Neural cell (in vitro differentiated cells): ENCODE data around the gene TRABD2A. TPM values are rescaled to one million over a fixed set of nuclear protein-coding genes. Genes with fewer than 3 reads are reported as not detected.

Experiments
- H2AFZ ChIP-seq: fragments of 200-600, 300-800 bp; sonication (generic), shearing (Covaris generic); 2 replicates; pipeline ENCODE4 v1.6.0; 2014; ENCODE audit warnings: low read depth, mild to moderate bottlenecking, antibody characterized with exemption, low read length, moderate library complexity
- H3F3A ChIP-seq: fragments of 200-600 bp; shearing (Covaris generic); 2 replicates; pipeline ENCODE4 v1.6.1; 2016; ENCODE audit warnings: mild to moderate bottlenecking, moderate library complexity, mixed read lengths, antibody characterized with exemption, low read length; ENCODE audit not compliant: insufficient read depth, poor library complexity, severe bottlenecking
- H3K27ac ChIP-seq: fragments of 200-600, 300-800 bp; sonication (generic), shearing (Covaris generic); 2 replicates; pipeline ENCODE4 v1.5.1; 2014; ENCODE audit warnings: mild to moderate bottlenecking, low read length, moderate library complexity
- H3K27me3 ChIP-seq: fragments of 300-800, 200-600 bp; sonication (generic), shearing (Covaris generic); 2 replicates; pipeline ENCODE4 v1.6.0; 2014; ENCODE audit warnings: mild to moderate bottlenecking, low read depth, low read length, moderate library complexity; ENCODE audit not compliant: insufficient read depth
- H3K36me3 ChIP-seq: fragments of 300-800, 200-600 bp; sonication (generic), shearing (Covaris generic); 2 replicates; pipeline ENCODE4 v1.5.1; 2014; ENCODE audit warnings: mild to moderate bottlenecking, antibody characterized with exemption, low read length, moderate library complexity; ENCODE audit not compliant: insufficient read depth
- H3K4me2 ChIP-seq: fragments of 300-800, 200-600 bp; sonication (generic), shearing (Covaris generic); 2 replicates; pipeline ENCODE4 v1.6.0; 2014; ENCODE audit warnings: mild to moderate bottlenecking, low read length
- H3K4me3 ChIP-seq: fragments of 300-800, 200-600 bp; sonication (generic), shearing (Covaris generic); 2 replicates; pipeline ENCODE4 v1.5.1; 2014; ENCODE audit warnings: mild to moderate bottlenecking, low read length, moderate library complexity
- H3K79me2 ChIP-seq: fragments of 200-600 bp; shearing (Covaris generic); replicated peaks from 2 replicates; pipeline ENCODE4 v1.6.0; 2014; ENCODE audit warnings: mild to moderate bottlenecking, low read length, moderate library complexity; ENCODE audit not compliant: insufficient read depth
- H3K9ac ChIP-seq: fragments of 300-800, 200-600 bp; sonication (generic), shearing (Covaris generic); 2 replicates; pipeline ENCODE4 v1.6.1; 2016; ENCODE audit warnings: mild to moderate bottlenecking, low read length, mixed read lengths
- H3K9me2 ChIP-seq: fragments of 200-600 bp; shearing (Covaris generic); 2 replicates; pipeline ENCODE4 v1.6.1; 2016; ENCODE audit warnings: mild to moderate bottlenecking, low read length, mixed read lengths; ENCODE audit not compliant: insufficient read depth
- H3K9me3 ChIP-seq: fragments of 200-600, 300-800 bp; sonication (generic), shearing (Covaris generic); 2 replicates; pipeline ENCODE4 v1.6.1; 2016; ENCODE audit warnings: mild to moderate bottlenecking, mixed run types, low read length, moderate library complexity, mixed read lengths
- H4K20me1 ChIP-seq: fragments of 200-600 bp; shearing (Covaris generic); 2 replicates; pipeline ENCODE4 v1.6.1; 2016; ENCODE audit warnings: mild to moderate bottlenecking, mixed run types; ENCODE audit not compliant: insufficient read depth
- CTCF ChIP-seq: fragments of 450-650 bp; IDR thresholded peaks from 2 replicates; pipeline ENCODE4 v1.5.1; 2014; ENCODE audit warnings: antibody characterized with exemption, mild to moderate bottlenecking, moderate library complexity; ENCODE audit not compliant: poor library complexity, severe bottlenecking
- EP300 ChIP-seq: fragments of 450-650 bp; conservative IDR thresholded peaks from 2 replicates; pipeline ENCODE4 v1.6.1; 2014; ENCODE audit warnings: antibody characterized with exemption, mild to moderate bottlenecking, moderate library complexity; ENCODE audit not compliant: poor library complexity, severe bottlenecking
- EZH2 ChIP-seq: fragments of 200-600, 300-800 bp; shearing (Covaris generic), sonication (generic); IDR thresholded peaks from 2 replicates; pipeline ENCODE4 v1.6.1; 2014; ENCODE audit warnings: antibody characterized with exemption, low read length, borderline replicate concordance, mild to moderate bottlenecking; ENCODE audit not compliant: insufficient read depth, poor library complexity, severe bottlenecking
- MXI1 ChIP-seq: fragments of 450-650 bp; conservative IDR thresholded peaks from 2 replicates; pipeline ENCODE4 v1.6.1; 2014; ENCODE audit warnings: antibody characterized with exemption, mild to moderate bottlenecking; ENCODE audit not compliant: poor library complexity, severe bottlenecking
- POLR2AphosphoS5 ChIP-seq: IDR thresholded peaks from 2 replicates; pipeline ENCODE4 v1.6.1; 2012
- RAD21 ChIP-seq: fragments of 450-650 bp; conservative IDR thresholded peaks from 2 replicates; pipeline ENCODE4 v1.6.1; 2014; ENCODE audit warnings: antibody characterized with exemption, mild to moderate bottlenecking, moderate library complexity
- REST ChIP-seq: IDR thresholded peaks from 2 replicates; pipeline ENCODE4 v1.6.1; 2012; ENCODE audit warnings: borderline replicate concordance
- SMC3 ChIP-seq: fragments of 450-650 bp; conservative IDR thresholded peaks from 2 replicates; pipeline ENCODE4 v1.6.1; 2014; ENCODE audit warnings: antibody characterized with exemption, mild to moderate bottlenecking, moderate library complexity; ENCODE audit not compliant: poor library complexity
- TAF1 ChIP-seq: IDR thresholded peaks from 2 replicates; pipeline ENCODE4 v1.6.1; 2012; ENCODE audit warnings: low read depth
- polyA plus RNA-seq: library from polyadenylated mRNA; depleted of rRNA; stranded (reverse); fragments of >200 nt; gene quantifications from 2 replicates; pipeline ENCODE4 v1.2.3, GENCODE V29; 2014

TRABD2A gene
- polyA plus RNA-seq, 1 donor from 2014 or later: 0.17 TPM

- no peak overlapping the region for H3K4me2 ChIP-seq
- no peak overlapping the region for H3K4me3 ChIP-seq
- no peaks in the 10 kb centered on the region for H4K20me1 ChIP-seq
- peaks cover 3% of the 10 kb centered on the region for H3K36me3 ChIP-seq
- H3F3A ChIP-seq: no peaks in the 10 kb centered on the region
- no peaks in the 10 kb centered on the region for H3K9me2 ChIP-seq
- no peak overlapping the region for H3K9ac ChIP-seq
- no peak for TF ChIP-seq REST
- TF ChIP-seq RAD21: no peak
- TF ChIP-seq CTCF: no peak
- TF ChIP-seq POLR2AphosphoS5: no peak
- no peak for TF ChIP-seq SMC3
- no peak for TF ChIP-seq EP300
- no peak for TF ChIP-seq EZH2
- no peak for TF ChIP-seq MXI1
- no peak for TF ChIP-seq TAF1
- H3K79me2 ChIP-seq: peaks cover 20% of the 10 kb centered on the region
- no peak overlapping the region for H3K27ac ChIP-seq
- H2AFZ ChIP-seq: no peak overlapping the region
- H3K27me3 ChIP-seq: no peaks in the 10 kb centered on the region
- no peaks in the 10 kb centered on the region for H3K9me3 ChIP-seq
These were observed 21.6 kb upstream of the TRABD2A start for GRCh38 chr2:84902526-84902925.

GRCh38 chr2:84901593-84902120 is 20.8 kb upstream of the TRABD2A start:
- Histone ChIP-seq H3K27ac (no peak overlapping the region), H3K79me2 (peaks cover 11% of the 10 kb centered on the region), H3K27me3 (no peaks in the 10 kb centered on the region), H3K4me3 (no peak overlapping the region), H3K4me2 (no peak overlapping the region), H3K9me3 (no peaks in the 10 kb centered on the region), H3F3A (no peaks in the 10 kb centered on the region), H3K36me3 (no peaks in the 10 kb centered on the region), H3K9ac (no peak overlapping the region), H4K20me1 (no peaks in the 10 kb centered on the region), H2AFZ (no peak overlapping the region), H3K9me2 (no peaks in the 10 kb centered on the region)
- TF ChIP-seq REST (no peak), SMC3 (no peak), TAF1 (no peak), EP300 (no peak), MXI1 (no peak), CTCF (no peak), POLR2AphosphoS5 (no peak), EZH2 (no peak), RAD21 (no peak)
